Kidney epithelial cell (primary cell): ENCODE measurements around the gene CAPN14. TPM values are rescaled to one million over a fixed set of nuclear protein-coding genes. Genes with fewer than 3 reads are reported as not detected.

Experiments
- DNase-seq: peaks from one replicate; pipeline ENCODE4 v3.0.0-alpha.2; 2010; ENCODE audit warnings: low read depth
- H3K27me3 ChIP-seq: 2 replicates; pipeline ENCODE4 v1.6.0; 2011; ENCODE audit warnings: low read length; ENCODE audit not compliant: control insufficient read depth, insufficient read depth
- H3K36me3 ChIP-seq: 2 replicates; pipeline ENCODE4 v1.5.1; 2011; ENCODE audit warnings: low read length; ENCODE audit not compliant: control insufficient read depth, insufficient read depth
- H3K4me3 ChIP-seq: 2 replicates; pipeline ENCODE4 v1.5.1; 2011; ENCODE audit warnings: low read depth, mild to moderate bottlenecking, control low read depth, low read length
- total RNA-seq: library from RNA; depleted of rRNA; stranded (reverse); fragments of >200 nt; gene quantifications from 2 replicates; pipeline ENCODE4 v1.2.3, GENCODE V29; 2015
- TF ChIP-seq, protein P1 (sequence below): IDR thresholded peaks from 2 replicates; pipeline ENCODE4 v1.5.1; 2011; ENCODE audit warnings: mild to moderate bottlenecking, moderate library complexity, low read length, control low read depth, inconsistent platforms; ENCODE audit not compliant: insufficient read depth, poor library complexity, severe bottlenecking

CAPN14 gene
- total RNA-seq, 1 donor from 2014 or later: 0.58 TPM

- no peaks in the 10 kb centered on the region for H3K36me3 ChIP-seq
- TF ChIP-seq, protein P1, sequence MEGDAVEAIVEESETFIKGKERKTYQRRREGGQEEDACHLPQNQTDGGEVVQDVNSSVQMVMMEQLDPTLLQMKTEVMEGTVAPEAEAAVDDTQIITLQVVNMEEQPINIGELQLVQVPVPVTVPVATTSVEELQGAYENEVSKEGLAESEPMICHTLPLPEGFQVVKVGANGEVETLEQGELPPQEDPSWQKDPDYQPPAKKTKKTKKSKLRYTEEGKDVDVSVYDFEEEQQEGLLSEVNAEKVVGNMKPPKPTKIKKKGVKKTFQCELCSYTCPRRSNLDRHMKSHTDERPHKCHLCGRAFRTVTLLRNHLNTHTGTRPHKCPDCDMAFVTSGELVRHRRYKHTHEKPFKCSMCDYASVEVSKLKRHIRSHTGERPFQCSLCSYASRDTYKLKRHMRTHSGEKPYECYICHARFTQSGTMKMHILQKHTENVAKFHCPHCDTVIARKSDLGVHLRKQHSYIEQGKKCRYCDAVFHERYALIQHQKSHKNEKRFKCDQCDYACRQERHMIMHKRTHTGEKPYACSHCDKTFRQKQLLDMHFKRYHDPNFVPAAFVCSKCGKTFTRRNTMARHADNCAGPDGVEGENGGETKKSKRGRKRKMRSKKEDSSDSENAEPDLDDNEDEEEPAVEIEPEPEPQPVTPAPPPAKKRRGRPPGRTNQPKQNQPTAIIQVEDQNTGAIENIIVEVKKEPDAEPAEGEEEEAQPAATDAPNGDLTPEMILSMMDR: peak; percentile 85
- peak within 1 kb of the TSS; percentile 75 for H3K4me3 ChIP-seq
- DNase-seq: no peak
- H3K27me3 ChIP-seq: no peaks in the 10 kb centered on the region
These were observed 79.0 kb downstream of the CAPN14 start, which contains the start of gene GALNT14 for GRCh38 chr2:31138037-31138962. GALNT14 (minus strand) TSS chr2:31138440; CDS start chr2:31138086, 354 bp downstream.

DNA sequence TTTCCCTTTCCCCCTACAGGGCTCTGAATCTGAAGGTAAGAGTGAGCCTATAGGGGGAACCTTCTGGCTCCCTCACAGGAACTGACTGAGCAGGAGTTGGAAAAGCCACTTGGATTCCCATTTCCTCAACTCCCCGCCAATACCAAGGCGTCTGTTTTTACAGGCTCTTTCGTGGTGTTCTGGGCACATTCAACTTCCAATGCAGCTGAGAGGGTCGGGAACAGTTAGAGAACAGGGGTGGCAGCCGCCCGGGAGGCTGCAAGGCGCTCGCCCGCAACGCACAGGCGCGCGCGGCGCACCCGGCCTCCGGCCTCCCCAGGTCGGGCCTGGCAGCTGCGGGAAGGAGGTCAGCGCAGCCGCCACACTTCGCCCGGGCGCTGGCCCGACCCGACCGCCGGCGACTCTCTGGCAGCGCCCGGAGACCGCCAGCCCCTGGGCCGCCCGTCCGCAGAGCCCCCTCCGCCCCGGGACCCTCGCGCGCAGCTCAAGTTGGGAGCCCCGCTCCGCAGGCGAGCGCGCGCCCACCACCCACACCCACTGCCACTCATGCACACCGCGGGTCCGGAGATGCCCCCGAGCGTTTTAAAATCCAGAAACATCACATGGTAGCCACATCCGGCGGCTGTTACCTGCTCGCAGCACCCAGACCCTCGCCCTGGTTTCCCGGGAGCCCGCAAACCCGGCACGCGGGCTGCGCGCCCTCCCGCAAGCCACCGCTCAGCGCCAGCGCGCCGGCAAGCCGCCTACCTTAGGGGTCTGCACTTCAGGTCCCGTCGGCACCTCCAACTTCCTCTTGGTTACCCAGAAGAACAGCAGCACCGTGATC, 79.9 kb downstream of the CAPN14 start:
- Histone ChIP-seq H3K27me3 (no peaks in the 10 kb centered on the region), H3K36me3 (no peaks in the 10 kb centered on the region)
- TF ChIP-seq, protein P1: peak; percentile 25

DNA sequence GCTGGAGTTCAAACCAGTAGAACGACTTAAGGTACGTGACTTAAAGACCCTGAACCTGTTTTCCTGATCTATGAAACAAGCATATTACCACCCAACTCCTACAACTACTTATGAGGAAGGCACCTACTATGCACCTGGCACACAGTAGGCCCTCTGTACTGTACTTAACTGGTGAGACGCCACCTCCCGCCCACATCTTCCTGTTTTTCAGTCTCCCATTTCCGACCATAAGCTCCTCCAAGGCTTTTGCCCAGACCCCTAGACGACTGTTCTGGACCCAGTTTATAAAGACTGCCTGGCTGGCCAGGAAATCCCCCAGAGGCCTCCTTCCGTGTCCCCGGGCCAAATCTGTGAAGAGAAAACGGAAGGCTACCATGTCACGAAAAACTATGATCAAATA, 80.6 kb downstream of the CAPN14 start:
- peak overlapping the region; percentile 75 for H3K4me3 ChIP-seq
- DNase-seq: no peak
- TF ChIP-seq, protein P1: no peak
- no peaks in the 10 kb centered on the region for H3K36me3 ChIP-seq
- no peaks in the 10 kb centered on the region for H3K27me3 ChIP-seq

More for the DNA sequence above, 79.9 kb downstream of the CAPN14 start:
- peak overlapping the region; percentile 75 for H3K4me3 ChIP-seq
- no peak for DNase-seq

DNA sequence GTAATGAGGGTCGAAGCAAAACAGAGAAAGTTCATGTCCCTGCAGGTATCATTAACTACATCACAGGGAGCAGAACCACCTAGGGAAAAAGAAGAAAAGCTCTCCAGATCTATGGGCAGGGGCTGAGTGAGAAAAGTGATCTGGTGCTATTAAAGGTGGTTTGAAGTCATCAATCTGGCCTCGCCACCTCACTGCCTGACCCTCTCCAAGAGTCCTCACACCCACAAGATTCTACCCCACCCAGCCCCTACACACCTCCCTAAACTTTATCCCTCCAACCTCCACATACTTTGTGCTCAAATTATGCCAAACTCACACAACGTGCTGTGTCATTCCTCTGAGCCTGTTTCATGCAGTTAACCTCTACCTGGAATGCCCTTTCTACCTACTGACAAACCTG, 81.3 kb downstream of the CAPN14 start:
- no peaks in the 10 kb centered on the region for H3K27me3 ChIP-seq
- TF ChIP-seq, protein P1: no peak
- DNase-seq: no peak
- H3K36me3 ChIP-seq: no peaks in the 10 kb centered on the region
- H3K4me3 ChIP-seq: peak overlapping the region; percentile 75

- H3K27me3 ChIP-seq: no peaks in the 10 kb centered on the region
- H3K4me3 ChIP-seq: no peak overlapping the region
- no peak for DNase-seq
- TF ChIP-seq, protein P1: no peak
- no peaks in the 10 kb centered on the region for H3K36me3 ChIP-seq
These were observed 82.8 kb downstream of the CAPN14 start for GRCh38 chr2:31134480-31134879.
